ENCODE measurements around the gene GAB4.

Gene GAB4

DNA sequence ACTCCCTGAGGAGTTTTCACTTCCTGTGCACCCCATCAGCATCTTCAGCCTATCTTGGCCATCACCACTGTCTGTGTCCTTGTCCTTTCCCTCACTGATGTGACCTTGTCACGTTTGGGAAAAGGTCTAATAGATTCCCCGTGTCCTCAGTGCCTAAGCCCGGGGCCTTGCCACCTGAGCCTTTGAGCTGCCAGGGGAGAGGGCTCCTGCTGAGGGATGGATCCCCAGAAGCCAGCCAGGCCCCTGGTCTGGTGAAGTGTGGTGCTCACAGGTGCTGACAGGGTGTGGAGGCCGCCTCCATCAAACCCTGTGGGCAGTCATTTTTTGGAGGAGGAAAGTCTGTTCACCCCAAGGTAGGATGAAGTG lies 47.2 kb downstream of the GAB4 start:
- DNase-seq (ENCODE audit: insufficient read length, low spot score) (no peak), FAIRE-seq (no peak)
- TF ChIP-seq, protein P1, sequence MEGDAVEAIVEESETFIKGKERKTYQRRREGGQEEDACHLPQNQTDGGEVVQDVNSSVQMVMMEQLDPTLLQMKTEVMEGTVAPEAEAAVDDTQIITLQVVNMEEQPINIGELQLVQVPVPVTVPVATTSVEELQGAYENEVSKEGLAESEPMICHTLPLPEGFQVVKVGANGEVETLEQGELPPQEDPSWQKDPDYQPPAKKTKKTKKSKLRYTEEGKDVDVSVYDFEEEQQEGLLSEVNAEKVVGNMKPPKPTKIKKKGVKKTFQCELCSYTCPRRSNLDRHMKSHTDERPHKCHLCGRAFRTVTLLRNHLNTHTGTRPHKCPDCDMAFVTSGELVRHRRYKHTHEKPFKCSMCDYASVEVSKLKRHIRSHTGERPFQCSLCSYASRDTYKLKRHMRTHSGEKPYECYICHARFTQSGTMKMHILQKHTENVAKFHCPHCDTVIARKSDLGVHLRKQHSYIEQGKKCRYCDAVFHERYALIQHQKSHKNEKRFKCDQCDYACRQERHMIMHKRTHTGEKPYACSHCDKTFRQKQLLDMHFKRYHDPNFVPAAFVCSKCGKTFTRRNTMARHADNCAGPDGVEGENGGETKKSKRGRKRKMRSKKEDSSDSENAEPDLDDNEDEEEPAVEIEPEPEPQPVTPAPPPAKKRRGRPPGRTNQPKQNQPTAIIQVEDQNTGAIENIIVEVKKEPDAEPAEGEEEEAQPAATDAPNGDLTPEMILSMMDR (IDR thresholded peaks at IDR 0.05; ENCODE audit: insufficient read depth, missing control alignments) = no peak

DNA sequence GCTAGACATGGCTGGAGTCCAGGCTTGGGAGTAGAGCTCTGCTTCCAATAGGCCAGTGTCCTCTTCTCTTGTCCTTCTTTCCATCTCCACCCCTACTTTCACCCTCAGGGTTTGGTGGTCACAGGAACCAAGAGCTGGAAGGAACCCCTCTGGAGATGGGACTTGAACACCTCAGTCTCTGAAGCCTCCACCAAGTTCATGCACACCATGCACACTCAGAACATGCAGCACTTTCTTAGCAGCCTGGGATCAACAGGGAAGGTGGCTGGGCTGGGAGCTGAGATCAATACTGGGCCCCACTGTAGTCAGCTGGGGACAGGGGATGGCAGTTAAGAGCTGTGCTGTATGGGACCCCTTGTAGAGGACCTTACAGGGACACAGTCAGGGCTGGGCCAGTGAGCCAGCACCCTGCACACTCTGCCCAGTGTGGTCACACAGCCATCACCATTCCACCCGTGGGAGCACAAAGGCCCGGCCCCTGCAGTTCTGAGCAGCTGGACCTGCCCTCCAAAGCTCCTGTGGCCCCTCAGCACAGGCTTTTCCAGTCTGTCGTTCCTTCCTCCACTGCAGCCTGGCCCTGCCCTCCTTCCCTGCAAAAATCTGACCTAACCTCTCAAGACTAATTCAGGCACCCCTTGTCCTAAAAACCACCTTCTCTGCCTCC lies 47.7 kb downstream of the GAB4 start:
- DNase-seq (ENCODE audit: insufficient read length, low spot score) (no peak), FAIRE-seq (no peak)
- TF ChIP-seq, protein P1 (IDR thresholded peaks at IDR 0.05; ENCODE audit: insufficient read depth, missing control alignments) = no peak

DNA sequence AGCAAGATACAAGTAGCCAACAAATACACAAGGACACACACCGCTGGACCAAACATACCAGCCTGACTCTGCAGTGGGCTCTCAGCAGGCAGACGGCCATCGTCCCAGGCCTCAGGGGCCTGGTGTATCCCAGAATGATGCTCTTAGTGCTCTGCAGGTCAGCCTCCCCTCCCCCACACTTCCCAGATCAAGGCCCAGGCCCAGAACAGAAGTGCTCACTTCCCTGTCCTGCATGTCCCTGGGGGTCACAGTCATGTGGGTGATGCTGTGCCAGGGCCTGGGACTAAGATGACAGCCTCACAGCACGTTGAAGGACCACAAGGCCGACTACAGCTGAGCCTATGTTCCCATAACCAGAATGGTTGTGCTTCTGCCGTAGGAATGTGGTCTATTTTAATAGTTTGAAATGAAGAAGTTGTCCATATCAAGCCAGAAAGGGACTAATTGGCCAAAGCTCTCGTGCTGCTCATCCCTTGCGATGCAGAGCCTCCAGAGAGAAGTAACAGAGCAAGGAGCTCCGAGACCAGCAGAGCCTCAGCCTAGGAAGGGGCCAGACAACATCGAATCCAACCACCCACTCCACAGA lies 48.6 kb downstream of the GAB4 start:
- FAIRE-seq = no peak
- TF ChIP-seq, protein P1 (IDR thresholded peaks at IDR 0.05; ENCODE audit: insufficient read depth, missing control alignments) = no peak
- DNase-seq (ENCODE audit: insufficient read length, low spot score) = no peak

DNA sequence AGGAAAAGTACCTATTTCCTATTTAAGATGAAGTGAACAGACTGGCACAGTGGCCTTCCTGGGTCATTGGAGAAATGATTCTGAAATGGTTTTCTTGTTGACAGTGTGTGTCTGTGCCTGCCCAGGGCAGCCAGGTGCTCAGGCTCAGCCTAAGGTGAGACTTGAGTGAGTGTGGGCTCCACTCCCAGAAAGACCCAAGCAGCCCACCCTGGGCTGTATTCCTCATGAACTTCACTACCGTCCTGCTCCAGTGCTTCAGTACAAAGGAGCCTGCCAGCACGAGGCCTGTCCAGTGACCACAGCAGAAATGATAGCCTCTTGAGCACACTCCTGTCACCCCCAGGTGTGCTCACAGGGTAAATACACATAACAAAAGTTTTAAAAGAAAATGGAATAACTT lies 49.5 kb downstream of the GAB4 start:
- TF ChIP-seq, protein P1 (IDR thresholded peaks at IDR 0.05; ENCODE audit: insufficient read depth, missing control alignments) = no peak
- DNase-seq (ENCODE audit: insufficient read length, low spot score) (no peak), FAIRE-seq (no peak)

DNA sequence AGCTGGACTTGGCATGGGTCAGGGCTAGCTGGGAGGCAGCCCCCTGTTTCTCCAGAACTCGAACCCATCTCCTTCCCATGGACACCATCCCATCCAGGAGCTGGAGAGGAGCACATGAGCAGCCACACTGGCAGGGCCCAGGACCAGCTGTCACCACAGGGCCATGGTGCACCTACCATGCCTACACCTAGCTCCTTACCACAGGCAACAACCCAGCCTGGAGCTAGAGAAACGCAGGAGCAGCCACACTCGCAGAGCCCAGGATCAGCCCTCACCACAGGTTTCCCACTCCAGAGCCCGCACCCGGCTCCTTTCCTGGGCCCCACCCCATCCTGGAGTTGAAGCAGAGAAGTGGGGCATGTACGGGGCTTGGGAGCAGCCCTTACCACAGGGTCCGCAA lies 50.2 kb downstream of the GAB4 start:
- TF ChIP-seq, protein P1 (IDR thresholded peaks at IDR 0.05; ENCODE audit: insufficient read depth, missing control alignments) = no peak
- FAIRE-seq = no peak
- no peak for DNase-seq (ENCODE audit: insufficient read length, low spot score)

DNA sequence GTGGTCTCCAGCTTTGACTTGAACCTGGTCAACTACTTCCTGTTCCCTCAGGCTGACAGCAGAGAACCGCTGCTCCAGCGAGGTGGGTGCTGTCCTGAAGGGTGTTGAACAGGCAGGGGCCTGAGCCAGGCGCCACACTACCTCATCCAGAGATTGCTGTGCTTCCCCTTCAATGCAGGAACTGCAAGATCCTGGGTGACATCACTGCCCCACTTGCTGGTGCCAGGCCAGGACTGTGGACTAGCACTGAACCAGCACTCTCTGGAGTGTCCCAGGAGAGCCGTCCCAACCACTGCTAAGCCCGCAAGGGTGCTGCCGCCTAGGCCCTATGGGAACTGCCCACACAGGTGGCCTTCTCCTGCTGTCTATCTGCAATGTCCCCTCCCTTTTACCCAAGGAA lies 51.7 kb downstream of the GAB4 start:
- FAIRE-seq (no peak), DNase-seq (ENCODE audit: insufficient read length, low spot score) (no peak)
- TF ChIP-seq, protein P1 (IDR thresholded peaks at IDR 0.05; ENCODE audit: insufficient read depth, missing control alignments) = no peak

DNA sequence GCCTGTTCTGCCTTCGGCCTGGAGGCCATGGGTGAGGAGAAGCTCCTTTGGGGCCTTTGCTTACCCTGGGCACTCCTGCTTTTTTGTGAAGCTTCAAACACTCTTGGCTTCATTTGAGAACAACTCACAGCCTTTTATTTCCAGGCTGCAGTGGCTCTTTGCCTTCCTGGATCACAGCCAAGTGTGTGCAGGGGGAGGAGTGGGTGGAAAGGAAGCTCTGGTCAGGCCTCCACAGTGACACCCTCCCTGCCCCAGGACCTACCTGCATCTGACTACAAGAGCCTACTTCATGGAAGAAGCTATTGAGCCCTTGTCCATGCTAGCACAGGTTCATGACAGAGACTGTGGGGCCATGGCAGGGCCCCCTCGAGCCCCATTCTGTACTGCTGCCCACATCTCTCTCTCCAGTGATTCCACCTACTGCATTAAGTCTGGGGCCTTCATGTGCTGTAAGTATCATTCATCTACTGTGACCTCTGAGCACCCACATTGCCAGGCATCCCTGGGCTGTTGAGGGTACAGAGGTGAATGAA lies 52.3 kb downstream of the GAB4 start:
- FAIRE-seq (no peak), DNase-seq (ENCODE audit: insufficient read length, low spot score) (no peak)
- TF ChIP-seq, protein P1 (IDR thresholded peaks at IDR 0.05; ENCODE audit: insufficient read depth, missing control alignments) = no peak

All from D721Med (cell line).